Fibroblast of lung (primary cell): Measurements from ENCODE around the gene MELTF.

Experiments
- CTCF ChIP-seq, 2 donors: IDR thresholded peaks in 1 of 2; conservative IDR thresholded peaks in 1 of 2; 1 replicate in 1 of 2; 2 replicates in 1 of 2; pipeline ENCODE4 v1.5.1; 2011 to 2012; ENCODE audit warnings: low read length in 2 of 2, control low read depth in 1 of 2, inconsistent platforms in 1 of 2, low read depth in 1 of 2, mild to moderate bottlenecking in 1 of 2
- EZH2 ChIP-seq: IDR thresholded peaks from 2 replicates; pipeline ENCODE4 v1.5.1; 2012; ENCODE audit warnings: low read length, control low read depth, mild to moderate bottlenecking; ENCODE audit errors: missing control alignments

GRCh38 chr3:197029511-197030167, at the start of gene MELTF:
- peak; percentile 29 to 48 for TF ChIP-seq CTCF (conservative IDR thresholded peaks at IDR 0.05 in 1 of 2, IDR thresholded peaks at IDR 0.05 in 1 of 2; ENCODE audit: low read depth in 1 of 2, low read length in 2 of 2)
- TF ChIP-seq EZH2, result no peak
